ENCODE data around the gene RPN1.

Gene RPN1

DNA sequence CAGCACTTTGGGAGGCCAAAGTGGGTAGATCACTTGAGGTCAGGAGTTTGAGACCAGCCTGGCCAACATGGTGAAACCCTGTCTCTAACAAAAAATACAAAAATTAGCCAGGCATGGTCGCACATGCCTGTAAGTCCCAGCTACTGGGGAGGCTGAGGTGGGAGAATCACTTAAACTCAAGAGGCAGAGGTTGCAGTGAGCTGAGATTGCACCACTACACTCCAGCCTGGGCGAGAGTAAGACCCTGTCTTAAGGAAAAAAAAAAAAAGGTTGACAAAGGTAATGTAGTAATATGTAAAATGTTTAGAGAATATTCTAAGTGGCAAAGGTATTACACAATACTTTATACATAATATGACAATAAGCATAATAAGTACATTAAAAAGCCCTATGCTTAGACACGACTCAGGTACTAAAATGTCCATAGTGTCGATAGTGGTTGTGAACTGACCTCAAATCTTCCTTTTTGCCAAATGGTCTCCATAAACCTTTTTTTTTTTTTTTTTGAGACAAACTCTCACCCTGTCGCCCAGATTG, 16.5 kb downstream of the RPN1 start:
- no peak overlapping the region for H3K27ac ChIP-seq
- no peak overlapping the region for H3K4me3 ChIP-seq

DNA sequence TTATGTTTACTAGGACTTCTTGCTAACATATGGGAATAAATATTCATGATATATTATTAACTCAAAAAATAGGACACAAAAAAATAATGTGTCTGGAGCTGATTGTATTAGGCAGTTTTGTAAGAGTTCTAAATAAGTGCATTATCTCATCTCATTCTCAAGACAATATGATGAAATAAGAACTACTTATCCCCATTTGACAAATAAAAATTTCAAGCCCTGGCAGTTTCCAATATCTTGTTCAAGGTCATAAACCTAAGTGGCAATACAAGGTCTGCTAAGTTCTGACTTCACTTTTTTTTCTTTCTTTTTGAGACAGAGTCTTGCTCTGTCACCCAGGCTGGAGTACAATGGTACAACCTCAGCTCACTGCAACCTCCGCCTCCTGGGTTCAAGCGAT, 18.3 kb downstream of the RPN1 start:
- peaks cover 32 to 77% (median 54%) of the 10 kb centered on the region in 3 donors for H3K36me3 ChIP-seq
- H3K27me3 ChIP-seq = no peaks in the 10 kb centered on the region
- no peaks in the 10 kb centered on the region for H3K4me1 ChIP-seq
- H3K9me3 ChIP-seq = no peaks in the 10 kb centered on the region
- TF ChIP-seq, protein P1, sequence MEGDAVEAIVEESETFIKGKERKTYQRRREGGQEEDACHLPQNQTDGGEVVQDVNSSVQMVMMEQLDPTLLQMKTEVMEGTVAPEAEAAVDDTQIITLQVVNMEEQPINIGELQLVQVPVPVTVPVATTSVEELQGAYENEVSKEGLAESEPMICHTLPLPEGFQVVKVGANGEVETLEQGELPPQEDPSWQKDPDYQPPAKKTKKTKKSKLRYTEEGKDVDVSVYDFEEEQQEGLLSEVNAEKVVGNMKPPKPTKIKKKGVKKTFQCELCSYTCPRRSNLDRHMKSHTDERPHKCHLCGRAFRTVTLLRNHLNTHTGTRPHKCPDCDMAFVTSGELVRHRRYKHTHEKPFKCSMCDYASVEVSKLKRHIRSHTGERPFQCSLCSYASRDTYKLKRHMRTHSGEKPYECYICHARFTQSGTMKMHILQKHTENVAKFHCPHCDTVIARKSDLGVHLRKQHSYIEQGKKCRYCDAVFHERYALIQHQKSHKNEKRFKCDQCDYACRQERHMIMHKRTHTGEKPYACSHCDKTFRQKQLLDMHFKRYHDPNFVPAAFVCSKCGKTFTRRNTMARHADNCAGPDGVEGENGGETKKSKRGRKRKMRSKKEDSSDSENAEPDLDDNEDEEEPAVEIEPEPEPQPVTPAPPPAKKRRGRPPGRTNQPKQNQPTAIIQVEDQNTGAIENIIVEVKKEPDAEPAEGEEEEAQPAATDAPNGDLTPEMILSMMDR (IDR thresholded peaks at IDR 0.05) = no peak
- no peak overlapping the region for H3K4me3 ChIP-seq
- intact Hi-C loops (cut with DNase I; ENCODE audit: low total_unique reads) = no loop called here
- no peak overlapping the region for H3K27ac ChIP-seq
- no peak for DNase-seq

More for the DNA sequence above, 16.5 kb downstream of the RPN1 start:
- DNase-seq = no peak
- intact Hi-C loops (cut with DNase I; ENCODE audit: low total_unique reads) = no loop called here
- H3K9me3 ChIP-seq = no peaks in the 10 kb centered on the region
- H3K27me3 ChIP-seq = no peaks in the 10 kb centered on the region
- no peaks in the 10 kb centered on the region for H3K4me1 ChIP-seq
- H3K36me3 ChIP-seq = peaks cover 36 to 70% (median 50%) of the 10 kb centered on the region in 3 donors
- TF ChIP-seq, protein P1 (IDR thresholded peaks at IDR 0.05) = no peak

DNA sequence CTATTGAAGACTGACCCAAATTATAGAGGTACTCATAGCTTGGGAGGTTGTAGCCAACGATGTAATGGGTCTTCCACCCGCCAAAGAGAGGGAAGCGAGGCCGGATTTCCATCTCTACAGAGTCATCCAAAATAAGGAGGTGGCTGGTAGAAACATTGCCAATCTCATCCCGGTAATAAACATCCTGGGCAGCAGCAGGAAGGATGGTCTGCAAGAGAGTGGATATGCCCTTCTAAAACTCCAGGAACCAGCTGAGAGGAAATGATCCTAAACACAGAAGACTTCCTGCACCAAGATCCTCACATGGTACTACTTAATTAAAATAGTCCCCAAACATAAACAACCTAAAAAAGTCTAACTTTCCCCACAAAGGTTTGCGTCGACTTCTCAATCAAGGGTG, 20.7 kb downstream of the RPN1 start:
- no peaks in the 10 kb centered on the region for H3K9me3 ChIP-seq
- intact Hi-C loops (cut with DNase I; ENCODE audit: low total_unique reads) = no loop called here
- peaks cover 56 to 80% (median 65%) of the 10 kb centered on the region in 3 donors for H3K36me3 ChIP-seq
- TF ChIP-seq, protein P1 (IDR thresholded peaks at IDR 0.05) = no peak
- no peak overlapping the region for H3K27ac ChIP-seq
- no peaks in the 10 kb centered on the region for H3K4me1 ChIP-seq
- no peak overlapping the region for H3K4me3 ChIP-seq
- H3K27me3 ChIP-seq = no peaks in the 10 kb centered on the region
- DNase-seq = no peak

DNA sequence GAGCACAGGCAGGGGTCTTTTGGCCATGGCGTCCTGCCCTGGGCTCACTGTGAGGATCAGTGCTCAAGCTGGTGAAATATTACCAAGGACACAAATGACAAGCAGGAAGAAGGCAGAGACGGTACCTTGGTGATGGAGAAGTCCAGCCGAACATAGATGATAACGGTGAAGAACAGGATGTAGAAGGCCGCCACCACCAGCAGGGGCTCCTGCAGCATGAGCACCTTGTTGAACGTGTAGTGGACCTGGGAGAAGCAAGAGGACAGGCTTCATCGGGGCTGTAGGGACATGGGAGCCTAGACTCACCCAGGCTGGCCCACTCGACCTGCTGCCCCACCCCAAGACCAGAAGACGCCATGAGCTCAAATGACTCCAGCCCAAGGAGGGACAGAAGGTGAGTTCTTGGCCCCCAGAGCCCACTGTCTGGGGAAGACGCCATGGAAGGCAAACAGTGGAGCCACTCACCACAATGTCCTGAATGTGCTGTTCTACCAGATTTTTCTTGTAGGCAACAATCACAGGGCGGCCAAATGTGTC, 25.1 kb downstream of the RPN1 start:
- H3K27ac ChIP-seq = no peak overlapping the region
- H3K36me3 ChIP-seq = peaks cover 45 to 99% (median 86%) of the 10 kb centered on the region in 3 donors
- H3K27me3 ChIP-seq = no peaks in the 10 kb centered on the region
- TF ChIP-seq, protein P1 (IDR thresholded peaks at IDR 0.05) = no peak
- DNase-seq = no peak
- intact Hi-C loops (cut with DNase I; ENCODE audit: low total_unique reads) = no loop called here
- H3K4me1 ChIP-seq = peaks cover 0 to 10% (median 0%) of the 10 kb centered on the region in 4 donors
- no peaks in the 10 kb centered on the region for H3K9me3 ChIP-seq
- H3K4me3 ChIP-seq = no peak overlapping the region

DNA sequence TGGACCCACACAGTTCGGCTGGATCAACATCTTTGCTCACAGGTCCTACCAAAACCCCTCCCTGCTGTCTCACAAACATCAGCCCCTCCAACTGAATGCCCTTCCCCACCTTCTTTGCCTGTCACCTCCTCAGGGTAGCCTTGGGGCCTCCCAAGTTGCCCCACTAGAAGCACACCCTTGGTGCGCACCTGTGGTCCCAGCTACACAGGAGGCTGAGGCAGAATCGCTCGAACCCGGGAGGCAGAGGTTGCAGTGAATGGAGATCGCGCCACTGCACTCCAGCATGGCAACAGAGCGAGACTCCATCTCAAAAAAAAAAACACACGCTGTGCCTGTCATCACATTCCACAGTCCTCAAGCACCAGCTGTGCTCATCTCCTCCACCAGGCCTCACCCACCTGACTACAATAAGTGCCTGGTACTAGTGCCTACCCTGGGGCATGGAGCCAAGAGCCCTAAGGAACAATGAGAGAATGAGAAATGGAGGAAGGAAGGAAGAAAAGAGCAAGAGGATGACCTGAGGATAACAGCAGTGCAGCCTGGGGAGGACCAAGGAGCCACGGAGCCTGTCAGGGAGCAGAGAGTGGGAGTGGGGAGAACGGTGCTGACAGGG, 26.0 kb downstream of the RPN1 start:
- H3K4me1 ChIP-seq = peaks cover 0 to 10% (median 0%) of the 10 kb centered on the region in 4 donors

More for the DNA sequence above, 26.0 kb downstream of the RPN1 start:
- DNase-seq = no peak
- TF ChIP-seq, protein P1 (IDR thresholded peaks at IDR 0.05) = no peak
- Histone ChIP-seq H3K36me3 (peaks cover 40 to 98% (median 86%) of the 10 kb centered on the region in 3 donors), H3K27me3 (no peaks in the 10 kb centered on the region), H3K27ac (no peak overlapping the region), H3K4me3 (no peak overlapping the region), H3K9me3 (no peaks in the 10 kb centered on the region)
- intact Hi-C loops (cut with DNase I; ENCODE audit: low total_unique reads) = no loop called here

Measured in tibial artery (tissue), 4 donors.